NCI-H1092 (cell line): Measurements from ENCODE around the gene CCDC93.
A peak's percentile ranks its signal among the peaks of the same experiment; 100 is the strongest.

Experiments
- DNase-seq: peaks from one replicate; lab custom pipeline; 2025; lab: John Stamatoyannopoulos, UW

Gene CCDC93

DNA sequence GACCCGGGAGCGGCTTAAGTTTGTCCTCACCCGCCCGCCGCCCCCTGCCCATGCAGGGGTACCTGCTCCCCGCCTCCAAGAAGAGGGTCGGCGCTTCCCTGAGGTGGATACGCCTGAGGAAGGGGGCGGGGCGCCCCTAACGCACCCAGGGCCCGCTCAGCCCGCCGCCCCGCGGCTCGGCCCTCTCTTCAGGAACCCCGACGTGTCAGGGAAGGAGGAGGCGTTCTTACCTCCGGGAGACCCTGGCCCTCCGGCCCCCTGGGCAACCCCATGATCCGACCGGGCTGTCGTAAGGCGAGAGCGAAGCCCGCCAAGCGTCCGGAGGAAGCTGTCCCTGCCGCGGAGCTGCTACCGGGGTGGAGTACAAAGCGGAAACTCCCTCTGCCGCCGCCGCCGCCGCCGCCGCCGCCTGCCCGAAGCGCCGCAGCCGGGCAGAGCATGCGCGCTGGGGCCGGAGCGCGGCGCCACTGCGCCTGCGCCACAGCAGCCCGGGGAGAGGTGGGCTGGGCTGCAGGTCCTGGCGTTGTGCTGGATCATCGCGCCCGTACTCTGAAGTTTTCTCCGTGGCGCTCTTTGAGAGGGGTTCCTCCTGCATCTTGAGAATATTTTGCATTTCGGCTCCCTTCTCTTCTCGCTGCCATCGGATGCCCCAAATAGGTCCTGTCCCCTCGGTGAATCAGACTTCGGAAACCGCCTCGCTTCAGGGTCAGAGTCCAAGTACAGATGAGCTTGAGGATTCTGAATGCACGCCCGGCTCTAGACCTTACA lies at the start of gene CCDC93:
TSS of gene CCDC93 (minus strand) at position 347 of the 768 bp plus-strand sequence. CDS start at position 272, 75 bp downstream.
- peak; percentile 73 for DNase-seq

DNA sequence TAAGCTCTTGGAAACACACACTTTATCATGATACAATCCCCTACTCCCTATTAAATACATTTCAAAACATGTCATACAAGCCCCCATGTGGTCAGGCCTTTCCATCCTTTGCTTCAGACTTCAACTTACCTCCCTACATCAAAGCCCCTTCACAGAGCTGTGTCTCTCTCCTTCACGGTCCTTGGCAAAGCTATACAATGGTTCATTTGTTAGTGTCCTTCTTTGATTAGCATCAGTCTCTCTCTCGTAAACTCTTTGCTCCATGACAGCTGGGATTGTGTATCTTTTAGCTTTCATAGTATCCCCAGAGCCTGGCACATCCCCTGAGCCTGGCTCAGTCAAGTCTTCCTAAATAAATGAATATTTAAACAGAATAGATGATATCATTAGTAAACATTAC lies 48.8 kb upstream of the CCDC93 start:
- no peak for DNase-seq

DNA sequence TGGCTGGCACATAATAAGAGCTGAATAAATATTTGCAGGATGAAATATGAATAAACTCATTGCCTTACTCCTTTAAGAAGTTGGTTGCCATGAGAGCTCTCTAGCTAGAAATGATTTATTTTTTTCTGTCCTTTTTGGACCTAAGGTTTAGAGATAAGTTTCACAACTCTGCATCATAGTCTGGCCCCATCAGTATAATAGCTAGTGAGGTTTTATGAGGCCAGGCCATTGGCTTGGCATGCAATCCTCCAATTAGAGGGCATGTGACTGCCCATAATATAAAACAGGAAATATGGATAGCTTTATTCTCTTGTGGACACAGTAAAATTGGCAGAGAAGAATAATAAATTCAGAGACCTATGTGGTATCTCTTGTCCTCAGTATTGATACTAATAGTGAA lies 48.2 kb upstream of the CCDC93 start:
- DNase-seq: no peak

GRCh38 chr2:118061135-118061955 lies 47.5 kb upstream of the CCDC93 start:
- no peak for DNase-seq

DNA sequence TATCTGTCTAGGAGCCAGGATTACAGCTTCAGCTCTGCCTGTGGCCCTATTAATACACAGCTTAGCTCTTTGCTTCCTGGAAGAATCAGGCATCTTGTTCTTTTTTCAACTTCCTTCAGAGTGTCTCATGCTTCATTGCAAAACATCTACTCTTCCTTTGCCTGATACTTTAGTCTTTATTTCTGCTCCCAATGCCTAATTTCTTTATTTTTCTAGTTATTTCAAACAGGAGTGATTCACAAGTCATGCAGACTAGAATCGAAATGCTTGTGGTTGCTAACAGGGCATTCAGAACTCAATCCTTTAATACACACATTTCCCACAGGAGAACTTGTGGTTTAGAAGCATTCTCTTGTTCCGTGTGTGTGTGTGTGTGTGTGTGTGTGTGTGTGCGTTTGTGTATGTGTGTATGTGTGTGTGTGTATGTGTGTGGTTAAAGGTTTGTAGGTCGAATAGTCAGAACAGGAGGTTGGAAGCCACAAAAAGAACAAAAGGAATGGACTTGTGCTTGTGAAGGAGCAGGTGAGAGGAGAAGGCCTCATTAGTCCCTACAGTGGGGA lies 46.1 kb upstream of the CCDC93 start:
- DNase-seq: no peak

GRCh38 chr2:118058951-118059350 lies 45.1 kb upstream of the CCDC93 start:
- DNase-seq: no peak

GRCh38 chr2:118056801-118057200 lies 42.9 kb upstream of the CCDC93 start:
- DNase-seq: no peak

GRCh38 chr2:118056165-118056534 lies 42.3 kb upstream of the CCDC93 start:
- DNase-seq: no peak

DNA sequence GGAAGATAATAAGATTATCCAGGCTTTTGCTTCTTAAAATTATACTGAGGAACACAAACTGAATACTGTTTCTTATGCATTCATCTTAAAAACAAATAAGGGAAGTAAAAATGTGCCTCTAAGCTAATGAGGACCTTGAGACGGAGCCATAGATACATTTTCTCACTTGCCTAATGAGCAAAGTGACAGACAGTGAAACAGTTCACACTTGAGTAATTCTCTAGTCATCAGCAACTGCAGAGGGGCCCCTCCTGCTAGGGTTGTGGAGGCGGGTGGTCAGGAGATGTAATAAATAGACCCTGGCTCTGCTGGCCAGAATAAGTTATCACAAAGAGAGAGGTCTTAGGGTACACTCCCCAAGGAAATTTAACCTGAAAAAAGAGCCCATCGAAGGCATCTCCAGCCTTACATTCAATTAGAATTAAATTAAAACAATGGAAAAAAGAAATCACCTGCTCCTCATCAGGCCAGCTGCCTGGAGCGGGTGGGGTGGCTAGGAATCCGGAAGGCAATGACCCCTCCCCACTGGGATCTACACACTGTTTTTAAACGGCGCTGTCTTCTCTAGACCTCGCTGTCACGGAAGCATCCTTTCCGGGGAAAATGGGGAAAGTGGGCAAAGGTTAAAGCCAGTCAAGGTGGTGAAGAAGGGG lies 41.8 kb upstream of the CCDC93 start:
- DNase-seq: no peak

DNA sequence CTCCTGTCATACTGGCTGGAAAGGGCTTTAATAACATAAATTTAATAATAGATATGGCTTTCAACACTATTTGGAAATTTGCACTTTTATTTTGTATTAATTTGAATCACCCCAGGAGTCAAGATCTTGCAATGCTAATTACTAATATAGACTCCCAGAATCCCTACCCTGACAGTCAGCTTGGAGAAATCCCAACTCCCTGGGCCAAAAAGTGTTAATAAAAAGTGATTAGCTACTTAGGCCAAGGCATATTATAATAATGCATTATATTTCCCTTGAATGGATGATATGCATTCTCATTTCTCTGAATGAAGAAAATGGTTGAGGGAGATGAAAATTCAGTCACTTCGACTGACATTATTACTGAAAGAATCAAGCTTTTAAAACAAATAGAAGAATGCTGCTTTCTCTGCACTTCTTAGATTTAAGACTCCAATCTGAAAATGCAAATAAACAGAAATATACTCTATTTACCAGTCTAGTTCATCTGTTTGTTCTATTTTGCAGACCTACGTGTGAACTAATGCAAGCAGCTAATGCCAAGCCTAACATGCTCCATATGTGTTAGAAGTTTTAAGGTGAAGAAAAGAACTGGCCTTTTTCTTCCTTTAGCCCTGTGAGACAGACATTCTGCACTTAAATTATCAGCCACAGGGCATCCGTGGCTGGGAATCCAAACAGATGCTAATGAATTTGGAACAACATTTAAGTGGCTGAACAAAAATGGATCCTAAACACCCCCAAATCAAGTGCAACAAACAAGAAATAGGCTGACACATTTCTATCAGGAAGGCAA lies 40.5 kb upstream of the CCDC93 start:
- no peak for DNase-seq

- DNase-seq: no peak
Measured at GRCh38 chr2:118053681-118054080, 39.8 kb upstream of the CCDC93 start.

- DNase-seq: no peak
Measured at GRCh38 chr2:118052474-118052873, 38.6 kb upstream of the CCDC93 start.

DNA sequence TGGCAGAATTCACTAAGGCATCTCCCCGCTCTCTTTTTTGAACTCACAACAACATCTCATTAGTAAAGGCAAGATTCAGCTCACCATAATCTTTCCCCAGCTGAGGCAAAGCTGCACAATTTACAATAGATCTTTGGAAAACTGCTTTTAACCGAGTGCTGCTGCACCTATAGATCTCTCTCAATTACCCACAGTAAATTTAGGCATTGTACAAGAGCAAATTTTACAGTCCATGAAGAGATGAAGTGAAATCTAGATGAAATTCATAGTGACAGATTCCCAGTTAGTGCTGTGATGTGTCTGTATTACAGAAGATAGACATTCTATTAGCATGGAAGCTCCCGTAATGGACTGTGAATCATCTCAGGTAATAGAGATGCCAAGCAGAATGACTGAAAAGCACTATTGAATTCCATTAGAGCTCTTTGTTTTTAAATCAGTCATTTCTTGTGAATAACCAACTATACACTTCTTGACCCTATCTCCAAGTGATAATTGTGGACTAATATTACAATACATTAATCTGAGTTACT lies 38.0 kb upstream of the CCDC93 start:
- no peak for DNase-seq

DNA sequence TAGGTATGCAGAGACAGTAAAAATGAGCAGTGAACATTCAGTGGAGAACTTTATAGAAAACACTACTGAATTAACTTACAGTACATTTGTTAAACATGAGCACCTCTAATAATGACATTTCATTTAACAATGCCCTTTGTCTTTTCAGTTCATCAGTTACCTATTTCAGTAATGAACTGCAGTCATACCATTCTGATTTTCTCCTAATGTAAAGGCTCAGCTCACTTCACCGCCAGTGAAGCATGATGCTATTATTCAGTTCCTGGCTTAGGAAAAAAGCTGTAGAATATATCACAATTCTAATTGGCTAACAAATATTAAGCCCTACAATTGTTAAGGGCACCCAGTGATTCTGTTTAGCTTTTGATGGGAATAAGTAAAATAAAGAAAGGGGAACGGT lies 37.1 kb upstream of the CCDC93 start:
- no peak for DNase-seq

- no peak for DNase-seq
Measured at GRCh38 chr2:118050386-118050785, 36.5 kb upstream of the CCDC93 start.

GRCh38 chr2:118049816-118050140 lies 35.9 kb upstream of the CCDC93 start:
- no peak for DNase-seq

DNA sequence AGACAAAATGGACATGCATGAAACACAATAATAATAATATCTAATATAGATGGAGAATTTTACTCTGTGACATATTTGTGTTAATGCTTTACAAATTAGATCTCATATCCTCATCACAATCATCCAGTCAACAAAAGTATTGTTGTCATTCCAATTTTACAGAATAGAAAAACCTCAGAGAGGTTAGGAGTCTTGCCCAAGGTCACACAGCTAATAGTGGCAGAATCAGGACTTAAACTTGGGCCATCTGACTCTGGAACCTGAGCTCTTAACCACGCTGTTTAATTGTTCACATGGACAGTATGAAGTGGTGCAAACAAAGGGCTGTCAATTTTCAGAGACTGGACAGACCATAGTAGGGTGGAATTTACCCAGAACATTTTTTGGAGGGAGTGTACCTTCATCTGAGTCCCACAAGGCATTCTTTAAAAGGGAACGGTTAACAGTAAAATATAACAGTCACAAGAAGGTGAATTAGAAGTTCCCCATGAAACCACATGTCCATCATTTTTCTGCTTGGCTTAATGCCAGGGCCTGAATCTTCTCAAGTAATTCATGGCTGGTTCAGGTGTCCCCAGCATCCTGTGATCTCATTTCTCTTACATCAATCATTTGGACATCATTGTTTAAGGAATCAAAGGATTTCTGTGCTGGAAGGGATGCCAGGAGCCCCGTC lies 35.4 kb upstream of the CCDC93 start:
- no peak for DNase-seq

DNA sequence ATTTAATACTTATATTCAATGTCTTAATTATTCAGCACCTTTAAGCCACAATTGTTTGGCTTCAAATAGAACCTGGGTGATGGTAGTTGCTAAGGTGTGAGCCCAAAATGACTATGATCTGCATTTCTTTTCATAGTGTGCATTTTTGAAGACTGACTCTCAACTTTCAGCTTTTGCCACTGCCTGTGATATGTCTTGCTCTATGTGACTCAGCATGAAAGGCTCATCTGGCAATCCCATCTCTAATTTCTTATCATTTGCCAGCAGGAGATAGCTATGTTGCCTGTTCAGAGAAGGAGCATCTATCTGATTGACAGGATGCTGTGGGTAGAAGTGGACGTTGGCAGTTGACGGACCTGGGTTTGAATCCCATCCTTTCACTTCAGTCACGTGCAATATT lies 34.5 kb upstream of the CCDC93 start:
- no peak for DNase-seq

- no peak for DNase-seq
Measured at GRCh38 chr2:118047380-118047826, 33.5 kb upstream of the CCDC93 start.

DNA sequence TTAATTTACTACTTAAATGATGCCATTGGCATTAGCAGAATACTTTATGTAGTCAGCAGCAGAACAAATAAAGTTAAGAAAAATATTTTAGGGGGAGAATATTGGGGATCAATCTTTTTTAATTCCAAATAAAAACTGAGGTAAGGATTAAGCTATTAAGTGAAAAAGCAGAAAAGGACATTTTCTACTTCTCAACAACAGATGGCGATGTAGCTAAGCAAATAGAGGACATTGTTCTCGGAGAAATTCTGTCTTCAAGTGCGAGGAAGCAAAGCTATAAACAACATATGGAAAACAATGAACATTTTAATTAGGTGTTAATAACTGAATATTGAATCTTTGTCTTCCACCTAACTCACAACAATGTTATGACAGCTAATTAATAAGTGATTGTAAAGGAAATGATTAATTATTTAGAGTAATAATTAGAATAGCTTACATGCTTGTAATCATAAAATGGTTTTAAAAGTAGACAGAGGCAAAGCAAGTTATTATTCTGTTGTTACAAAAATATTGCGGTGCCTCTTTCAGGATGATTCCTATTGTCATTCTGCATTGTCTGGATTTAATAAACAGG lies 32.9 kb upstream of the CCDC93 start:
- no peak for DNase-seq

DNA sequence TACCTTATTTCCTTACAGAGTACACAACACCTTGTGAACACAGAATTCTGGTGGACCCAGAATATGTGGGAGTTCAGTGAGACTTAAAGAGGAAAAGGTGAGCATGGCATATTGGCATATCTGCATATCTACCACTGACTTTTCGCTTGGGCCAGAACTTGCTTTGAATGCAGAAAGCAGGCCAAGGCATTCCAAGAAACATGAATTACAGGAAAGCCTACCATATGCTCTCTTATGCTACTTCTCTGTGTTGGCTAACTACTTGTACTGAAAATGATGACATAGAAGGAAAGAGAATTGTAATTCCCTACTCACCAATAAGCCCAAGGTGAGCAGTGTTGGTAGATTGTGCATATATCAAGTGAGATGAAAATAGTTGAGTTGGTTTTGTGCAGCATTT lies 31.4 kb upstream of the CCDC93 start:
- DNase-seq: no peak
